ENCODE measurements around the gene NEU2.
A peak's percentile ranks its signal among the peaks of the same experiment; 100 is the strongest.

The NEU2 gene

GRCh38 chr2:233032551-233033320, at the start of gene NEU2:
TSS of gene NEU2 (plus strand) at chr2:233032672. CDS start at chr2:233032672, 0 bp downstream.
- DNase-seq (ENCODE audit: extremely low spot score) = no peak
- POLR2A ChIA-PET = interaction anchor here (0.6 kb wide), 1 partner anchor 155 kb away, joined by 3 read pairs; no protein-coding TSS in a partner anchor

GRCh38 chr2:232982926-232983668, 49.4 kb upstream of the NEU2 start:
- CTCF ChIA-PET = no interaction called here
- POLR2A ChIA-PET = no interaction called here
- DNase-seq (ENCODE audit: extremely low spot score) = no peak
- no peak for TF ChIP-seq SUZ12 (IDR thresholded peaks at IDR 0.05)
- TF ChIP-seq PKNOX1 (IDR thresholded peaks at IDR 0.05) = peak; percentile 36; the same call in 1 of the 2 replicates
- no peak for TF ChIP-seq FOXK2 (IDR thresholded peaks at IDR 0.05)
- no peak for TF ChIP-seq SP1 (IDR thresholded peaks at IDR 0.05)
- no peak for TF ChIP-seq ARNT (IDR thresholded peaks at IDR 0.05)
- TF ChIP-seq TARDBP (IDR thresholded peaks at IDR 0.05) = no peak

More at GRCh38 chr2:233032551-233033320, at the start of gene NEU2:
- TF ChIP-seq CTBP1 (IDR thresholded peaks at IDR 0.05; ENCODE audit: borderline replicate concordance) = no peak
- no peak for TF ChIP-seq FOXM1 (IDR thresholded peaks at IDR 0.05; ENCODE audit: borderline replicate concordance)
- no peak for TF ChIP-seq NFRKB (IDR thresholded peaks at IDR 0.05)
- TF ChIP-seq FOXA1 (IDR thresholded peaks at IDR 0.05) = no peak
- no peak for TF ChIP-seq ARNT (IDR thresholded peaks at IDR 0.05)
- no peak for TF ChIP-seq L3MBTL2 (conservative IDR thresholded peaks at IDR 0.05)
- no peak for TF ChIP-seq BHLHE40 (IDR thresholded peaks at IDR 0.05; ENCODE audit: borderline replicate concordance)
- TF ChIP-seq SUZ12 (IDR thresholded peaks at IDR 0.05) = no peak
- no peak for TF ChIP-seq FOXK2 (IDR thresholded peaks at IDR 0.05)
- TF ChIP-seq TARDBP (IDR thresholded peaks at IDR 0.05) = no peak
- no peak for TF ChIP-seq HDGF (IDR thresholded peaks at IDR 0.05; ENCODE audit: borderline replicate concordance)
- TF ChIP-seq ELF4 (IDR thresholded peaks at IDR 0.05) = no peak
- no peak for TF ChIP-seq ZNF384 (IDR thresholded peaks at IDR 0.05)
- TF ChIP-seq LEF1 (IDR thresholded peaks at IDR 0.05; ENCODE audit: borderline replicate concordance) = no peak
- no peak for TF ChIP-seq SP1 (IDR thresholded peaks at IDR 0.05)
- no peak for TF ChIP-seq PKNOX1 (IDR thresholded peaks at IDR 0.05)
- CTCF ChIA-PET = interaction anchor here (1.0 to 1.1 kb wide), 2 partner anchors 22 kb away, joined by 3 read pairs; no protein-coding TSS in a partner anchor

- ChIA-PET POLR2A (no interaction called here), CTCF (no interaction called here)
- TF ChIP-seq SP1 (IDR thresholded peaks at IDR 0.05) (no peak), ZNF384 (IDR thresholded peaks at IDR 0.05) (no peak), TARDBP (IDR thresholded peaks at IDR 0.05) (no peak), BHLHE40 (IDR thresholded peaks at IDR 0.05; ENCODE audit: borderline replicate concordance) (no peak), SUZ12 (IDR thresholded peaks at IDR 0.05) (no peak), ARNT (IDR thresholded peaks at IDR 0.05) (no peak), NFRKB (IDR thresholded peaks at IDR 0.05) (no peak)
- DNase-seq (ENCODE audit: extremely low spot score) = no peak
Measured at GRCh38 chr2:232983669-232984140, 48.8 kb upstream of the NEU2 start.

GRCh38 chr2:232984451-232985207, 47.8 kb upstream of the NEU2 start:
- POLR2A ChIA-PET = no interaction called here
- CTCF ChIA-PET = no interaction called here
- no peak for DNase-seq (ENCODE audit: extremely low spot score)
- TF ChIP-seq FOXM1 (IDR thresholded peaks at IDR 0.05; ENCODE audit: borderline replicate concordance) (no peak), SP1 (IDR thresholded peaks at IDR 0.05) (no peak), SUZ12 (IDR thresholded peaks at IDR 0.05) (no peak), ZNF384 (IDR thresholded peaks at IDR 0.05) (no peak), PKNOX1 (IDR thresholded peaks at IDR 0.05) (no peak), BHLHE40 (IDR thresholded peaks at IDR 0.05; ENCODE audit: borderline replicate concordance) (no peak), FOXK2 (IDR thresholded peaks at IDR 0.05) (no peak), TARDBP (IDR thresholded peaks at IDR 0.05) (no peak), ARNT (IDR thresholded peaks at IDR 0.05) (no peak), HDGF (IDR thresholded peaks at IDR 0.05; ENCODE audit: borderline replicate concordance) (no peak), L3MBTL2 (conservative IDR thresholded peaks at IDR 0.05) (no peak), FOXA1 (IDR thresholded peaks at IDR 0.05) (no peak), CTBP1 (IDR thresholded peaks at IDR 0.05; ENCODE audit: borderline replicate concordance) (no peak), LEF1 (IDR thresholded peaks at IDR 0.05; ENCODE audit: borderline replicate concordance) (no peak), NFRKB (IDR thresholded peaks at IDR 0.05) (no peak), ELF4 (IDR thresholded peaks at IDR 0.05) (no peak)

GRCh38 chr2:232986155-232986554, 46.3 kb upstream of the NEU2 start:
- CTCF ChIA-PET = no interaction called here

More at GRCh38 chr2:232986155-232986554, 46.3 kb upstream of the NEU2 start:
- no peak for DNase-seq (ENCODE audit: extremely low spot score)
- POLR2A ChIA-PET = no interaction called here
- TF ChIP-seq HDGF (IDR thresholded peaks at IDR 0.05; ENCODE audit: borderline replicate concordance) = no peak
- no peak for TF ChIP-seq ELF4 (IDR thresholded peaks at IDR 0.05)
- no peak for TF ChIP-seq LEF1 (IDR thresholded peaks at IDR 0.05; ENCODE audit: borderline replicate concordance)

All from HEK293T (cell line).